Middle frontal gyrus (tissue), 1 donor: ENCODE data around the gene FGFR4.

Experiments used
- DNase-seq: peaks from one replicate; pipeline ENCODE4 v3.0.0-alpha.2; 2015; ENCODE audit warnings: low spot score; ENCODE audit errors: extremely low spot score

Gene FGFR4

DNA sequence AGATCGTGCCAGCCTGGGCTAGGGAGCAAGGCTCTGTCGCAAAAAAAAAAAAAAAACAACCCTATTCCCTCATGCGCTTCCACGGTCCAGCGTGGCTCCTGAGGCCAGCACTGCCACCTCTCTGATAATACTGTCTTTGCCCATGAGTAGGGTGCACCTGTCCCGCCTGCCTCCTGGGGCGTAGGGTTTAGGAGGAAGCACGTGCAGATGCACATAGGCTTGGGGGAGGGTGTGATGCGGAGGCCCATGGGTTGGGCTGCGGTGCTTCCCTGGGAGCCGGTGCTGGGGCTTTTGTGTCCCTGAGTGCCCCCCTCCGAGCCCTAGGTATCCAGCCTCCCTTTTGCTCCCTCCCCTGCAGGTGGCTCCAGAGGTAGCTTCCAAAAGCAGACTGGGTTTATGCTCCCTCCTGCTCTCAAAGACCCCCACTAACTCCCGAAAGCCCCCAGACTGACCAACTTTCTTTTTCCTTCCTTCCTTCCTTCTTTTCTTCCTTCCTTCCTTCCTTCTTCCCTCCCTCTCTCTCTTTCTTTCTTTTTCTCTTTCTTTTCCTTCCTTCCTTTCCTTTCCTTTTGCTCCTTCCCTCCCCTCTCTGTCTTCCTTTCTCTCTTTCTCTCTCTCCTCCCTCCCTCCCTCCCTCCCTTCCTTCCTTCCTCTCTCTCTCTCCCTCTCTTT lies 12.8 kb downstream of the FGFR4 start:
- DNase-seq: no peak

DNA sequence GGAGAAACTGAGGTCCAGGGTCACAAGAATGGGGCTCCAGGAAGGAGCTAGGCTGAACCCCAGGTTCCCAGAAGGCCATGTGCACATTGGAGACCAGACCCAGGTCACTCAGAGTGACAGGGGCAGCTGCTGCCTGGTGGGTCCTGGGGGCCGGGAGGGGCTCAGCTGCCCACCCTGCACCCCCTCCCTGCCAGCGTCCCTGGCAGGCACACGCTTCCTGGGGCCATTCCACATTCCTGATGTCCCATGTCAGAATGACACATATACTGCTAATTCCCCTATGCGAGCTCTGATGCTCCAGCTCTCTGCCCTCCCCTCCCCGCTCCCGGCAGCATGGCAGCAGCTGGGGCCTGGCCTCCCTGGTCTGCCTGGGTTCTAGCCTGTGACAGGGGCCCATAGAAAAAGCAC lies 14.0 kb downstream of the FGFR4 start:
- no peak for DNase-seq

DNA sequence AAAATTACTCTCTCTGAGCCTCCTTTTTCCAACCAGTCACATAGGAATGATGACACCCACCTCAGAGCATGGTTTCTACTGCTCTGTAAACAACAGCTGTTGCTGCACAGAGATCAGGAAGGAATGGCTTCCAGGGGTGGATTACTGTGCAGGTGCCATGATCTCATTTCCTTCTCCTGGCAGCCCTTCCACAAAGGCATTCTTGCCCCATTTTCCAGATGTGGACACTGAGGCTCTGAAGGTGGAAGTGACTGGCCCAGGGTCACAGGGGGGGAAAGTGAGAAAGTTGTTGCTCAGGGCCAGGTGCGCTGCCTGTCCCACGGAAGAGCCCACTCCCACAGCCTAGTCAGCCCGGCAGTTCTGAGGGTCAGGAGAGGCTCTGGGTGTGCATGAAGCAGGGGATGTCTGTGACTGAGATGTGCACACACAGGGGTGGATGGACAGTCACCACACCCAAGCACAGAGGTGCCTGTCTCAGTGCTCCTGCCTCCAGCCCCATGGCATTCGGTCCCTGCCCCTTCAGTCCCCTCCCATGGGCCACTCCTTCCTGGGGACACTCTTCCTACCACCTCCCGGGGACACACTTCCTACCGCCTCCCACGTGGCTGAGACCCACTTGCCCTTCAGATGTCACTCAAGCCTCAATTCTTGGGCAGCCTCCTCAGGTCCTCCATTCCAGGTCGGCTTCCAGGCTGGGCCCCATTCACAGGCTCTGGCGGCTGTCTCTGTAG lies 17.0 kb downstream of the FGFR4 start:
- DNase-seq: no peak

DNA sequence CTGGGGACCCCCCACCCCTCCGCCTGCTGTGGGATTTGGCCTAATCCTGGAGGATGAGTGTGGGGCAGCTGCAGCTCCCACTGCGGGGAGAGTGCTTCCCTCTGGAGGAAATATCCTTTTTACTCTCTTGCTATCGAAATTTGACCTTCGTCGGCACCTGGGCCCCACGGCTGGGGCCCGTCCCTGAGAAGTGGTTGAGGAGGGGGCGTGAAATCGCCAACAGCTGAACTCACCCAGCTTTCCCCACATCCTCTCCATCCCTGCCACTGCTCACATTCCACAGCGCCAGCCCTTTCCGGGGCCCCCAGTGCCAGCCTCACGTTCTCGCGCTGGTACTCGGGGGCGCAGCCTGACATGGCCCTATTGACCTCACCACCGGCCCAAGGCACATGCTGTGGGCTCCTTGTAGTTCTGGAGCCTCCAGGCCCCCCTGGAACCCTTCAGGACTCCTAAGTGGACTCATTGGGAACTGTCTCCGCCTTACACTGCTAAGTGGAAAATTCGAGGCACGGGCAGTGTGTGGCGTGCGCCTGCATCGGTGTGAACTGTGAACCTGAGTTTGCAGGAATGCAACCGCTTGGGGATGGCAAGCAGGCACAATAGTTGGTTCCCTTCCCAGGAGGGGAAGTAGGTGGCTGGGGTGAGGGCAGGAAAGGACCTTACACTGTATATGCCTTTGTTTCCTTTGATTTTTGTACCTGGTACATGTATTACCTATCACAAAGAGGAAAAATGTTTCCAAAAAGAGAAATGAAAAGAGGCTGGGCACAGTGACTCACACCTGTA lies 19.2 kb downstream of the FGFR4 start:
- DNase-seq: no peak

DNA sequence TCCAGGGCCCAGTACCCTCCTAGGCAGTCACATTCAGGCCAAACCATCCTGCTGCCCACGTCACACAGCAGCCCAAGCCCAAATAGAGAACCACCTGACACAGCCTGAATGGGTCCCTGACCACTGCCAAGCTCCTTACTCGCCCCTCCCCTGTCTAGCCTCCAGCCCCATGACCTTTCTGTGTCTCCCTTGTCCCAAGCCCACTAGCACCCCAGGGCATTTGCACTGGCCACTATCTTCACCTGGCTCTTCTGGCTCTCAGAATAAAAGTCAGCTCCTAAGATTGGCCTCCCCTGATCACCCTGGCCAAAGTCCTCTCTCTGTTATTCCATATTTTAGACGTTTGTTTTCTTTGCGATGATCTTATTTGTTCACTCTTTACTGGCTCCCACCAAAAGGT lies 20.4 kb downstream of the FGFR4 start:
- no peak for DNase-seq

DNA sequence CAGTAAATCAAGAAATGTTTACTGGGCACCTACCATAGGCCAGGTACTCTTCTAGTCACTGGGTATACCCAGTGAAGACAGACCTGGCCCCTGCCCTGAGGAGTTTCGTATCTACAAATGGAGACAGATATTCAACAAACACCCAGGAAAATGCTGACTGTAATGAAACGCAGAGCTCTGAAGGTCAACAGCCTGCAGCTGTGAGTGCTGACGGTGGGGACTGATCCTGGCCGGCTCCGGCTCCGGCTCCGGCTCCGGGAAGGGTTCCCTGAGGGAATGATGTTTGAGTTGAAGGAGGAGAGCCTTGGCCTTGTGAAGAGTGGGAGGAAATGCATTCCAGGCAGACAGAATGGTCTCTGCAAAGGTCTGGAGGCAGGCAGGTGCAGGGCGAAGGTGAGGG lies 23.1 kb downstream of the FGFR4 start:
- no peak for DNase-seq

DNA sequence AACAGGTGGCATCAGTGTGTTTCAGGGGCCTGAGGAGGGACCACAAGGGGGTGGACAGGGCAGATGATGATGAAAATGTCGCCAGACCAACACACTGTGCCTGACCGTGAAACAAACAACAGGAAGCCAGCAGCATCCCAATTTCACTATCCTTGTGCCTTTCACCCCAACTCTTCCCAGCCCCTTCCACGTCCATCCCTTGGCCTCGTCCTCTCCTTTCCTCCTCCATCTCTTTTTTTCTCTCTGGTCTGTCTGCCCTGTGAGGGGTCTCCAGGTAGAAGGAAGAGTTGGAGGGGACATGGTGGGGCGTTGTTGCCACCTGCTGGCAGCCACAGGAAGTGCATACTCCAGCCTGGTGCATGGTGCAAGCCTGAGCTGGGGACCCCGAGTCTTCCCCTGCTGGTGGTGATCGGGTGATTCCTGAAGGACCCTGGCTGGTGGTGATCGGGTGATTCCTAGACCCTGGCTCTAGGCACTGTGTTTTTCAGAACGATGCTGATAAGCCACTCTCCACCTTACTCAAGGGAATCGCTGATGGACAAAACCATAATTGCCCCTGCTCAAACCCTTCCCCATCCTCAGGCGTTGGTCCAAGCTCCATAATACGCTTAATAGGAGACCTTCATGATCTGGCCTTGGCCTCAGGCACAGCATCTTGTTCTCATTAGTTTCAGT lies 25.1 kb downstream of the FGFR4 start:
- DNase-seq: no peak

DNA sequence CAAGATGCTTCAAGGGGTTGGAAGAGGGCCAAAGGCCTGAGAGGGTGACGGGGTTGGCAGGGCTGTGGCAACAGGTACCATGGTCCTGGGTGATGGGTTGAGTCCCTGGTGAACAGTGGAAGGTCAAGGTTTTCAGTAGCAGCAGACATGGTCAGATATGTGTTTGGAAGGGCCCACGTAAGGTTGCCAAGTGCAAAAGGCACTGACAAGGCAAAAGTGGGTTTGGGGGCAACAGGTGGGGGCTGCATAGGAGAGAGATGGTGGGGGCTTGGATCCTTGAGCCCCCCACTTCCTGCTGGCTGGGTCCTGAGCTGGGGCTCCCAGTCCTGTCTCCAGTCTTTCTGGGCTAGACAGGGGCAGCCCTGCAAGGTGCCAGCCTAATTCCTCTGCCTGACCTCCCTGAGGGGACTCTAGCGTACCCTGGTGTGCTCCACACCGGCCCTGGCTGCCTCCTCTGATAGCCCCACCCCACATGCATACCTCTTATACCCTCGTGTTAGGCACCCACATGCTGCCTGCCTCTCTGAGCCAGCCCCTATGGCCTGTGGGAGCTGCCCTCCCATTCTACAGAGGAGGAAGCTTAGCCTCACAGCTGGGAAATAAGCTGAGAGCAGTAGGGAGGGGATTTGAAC lies 26.0 kb downstream of the FGFR4 start:
- no peak for DNase-seq

DNA sequence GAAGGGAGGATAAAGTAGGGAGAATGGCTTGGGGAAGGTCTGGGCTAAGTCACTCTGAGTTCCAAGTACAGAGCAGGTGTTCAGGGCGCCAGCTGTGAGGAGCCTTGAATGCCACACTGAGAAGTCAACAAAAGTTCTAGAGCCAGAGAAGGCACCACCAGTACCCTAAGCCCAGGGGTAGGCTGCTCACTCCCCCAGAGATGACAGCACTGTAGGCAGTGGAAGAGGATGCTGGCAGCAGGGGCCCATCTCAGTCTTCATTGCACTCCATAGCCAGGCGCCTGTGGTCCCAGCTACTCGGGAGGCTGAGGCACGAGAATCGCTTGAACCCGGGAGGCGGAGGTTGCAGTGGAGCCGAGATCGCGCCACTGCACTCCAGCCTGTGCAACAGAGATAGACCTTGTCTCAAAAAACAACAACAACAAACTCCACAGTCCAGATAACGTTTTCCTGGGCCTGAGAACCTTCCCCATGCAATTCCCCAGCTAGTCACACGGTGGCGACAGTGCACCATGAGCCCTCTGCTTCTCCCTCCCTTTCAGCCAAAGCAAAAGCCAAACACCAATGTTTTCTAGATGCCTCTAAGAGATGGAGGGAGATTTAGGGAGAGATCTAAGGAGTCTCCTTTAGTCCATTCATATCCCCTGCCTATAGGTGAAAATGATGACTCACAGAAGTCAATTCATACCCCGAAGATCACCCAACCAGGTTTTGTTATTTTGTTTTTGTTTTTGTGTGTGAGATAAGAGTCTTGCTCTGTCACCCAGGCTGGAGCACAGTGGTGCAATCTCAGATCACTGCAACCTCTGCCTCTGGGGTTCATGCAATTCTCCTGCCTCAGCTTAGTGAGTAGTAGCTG lies 27.1 kb downstream of the FGFR4 start:
- peak; percentile 62 for DNase-seq

DNA sequence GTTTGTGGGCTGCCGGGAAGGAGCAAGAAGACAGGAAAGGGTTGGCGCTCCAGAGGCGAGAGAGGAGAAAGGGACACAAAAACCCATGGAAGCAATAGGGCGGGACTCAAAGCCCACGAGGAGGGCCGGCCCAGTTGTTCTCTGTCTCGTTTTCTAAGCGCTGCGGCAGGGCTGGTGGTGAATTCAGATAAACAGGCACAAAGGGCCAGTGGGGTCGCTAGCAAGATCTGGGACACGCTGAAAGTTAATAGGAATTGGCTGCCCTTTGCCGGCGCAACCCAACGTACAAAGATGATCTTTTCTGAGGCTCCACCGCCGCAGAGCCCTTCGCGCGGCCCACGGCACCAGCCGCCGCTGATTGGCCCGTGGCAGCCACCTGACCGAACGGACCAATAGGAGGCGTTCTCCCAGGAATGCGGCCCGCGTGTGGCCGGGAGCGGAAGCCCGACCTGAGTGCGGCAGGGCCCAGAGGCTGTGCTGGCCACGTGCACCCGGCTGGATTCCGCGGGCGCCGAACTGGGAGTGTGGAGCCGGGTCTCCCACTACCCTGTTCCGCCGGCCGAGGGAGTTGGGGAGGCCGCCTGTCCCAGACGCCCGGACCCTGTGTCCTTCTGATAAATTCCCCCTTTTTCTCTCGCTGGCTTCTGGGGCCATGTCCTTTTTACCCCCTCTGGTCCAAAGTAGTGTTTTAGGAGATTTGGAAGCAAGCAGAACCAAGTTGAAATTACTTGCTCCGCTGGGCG lies 30.1 kb downstream of the FGFR4 start:
- peak; percentile 84 for DNase-seq

DNA sequence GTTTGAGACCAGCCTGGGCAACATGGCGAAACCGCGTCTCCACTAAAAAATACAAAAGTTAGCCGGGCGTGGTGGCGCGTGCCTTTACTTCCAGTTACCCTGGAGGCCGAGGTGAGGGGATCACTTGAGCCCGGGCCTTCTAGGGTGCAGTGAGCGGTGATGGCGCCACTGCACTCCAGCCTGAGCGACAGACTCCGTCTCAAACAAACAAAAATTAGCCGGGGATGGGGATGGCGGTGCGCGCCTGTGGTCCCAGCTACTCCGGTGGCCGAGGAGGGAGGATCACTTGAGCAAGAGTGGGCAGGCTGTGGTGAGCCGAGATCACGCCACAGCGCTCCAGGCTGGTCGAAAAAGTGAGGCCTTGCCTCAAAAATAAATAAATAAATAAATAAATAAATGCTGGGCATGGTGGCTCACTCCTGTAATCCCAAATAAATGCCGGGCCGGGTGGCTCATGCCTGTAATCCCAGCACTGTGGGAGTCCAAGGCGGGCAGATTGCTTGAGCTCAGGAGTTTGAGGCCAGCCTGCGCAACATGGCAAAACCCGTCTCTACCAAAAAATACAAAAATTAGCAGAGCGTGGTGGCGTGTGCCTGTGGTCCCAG lies 30.8 kb downstream of the FGFR4 start:
- DNase-seq: no peak

DNA sequence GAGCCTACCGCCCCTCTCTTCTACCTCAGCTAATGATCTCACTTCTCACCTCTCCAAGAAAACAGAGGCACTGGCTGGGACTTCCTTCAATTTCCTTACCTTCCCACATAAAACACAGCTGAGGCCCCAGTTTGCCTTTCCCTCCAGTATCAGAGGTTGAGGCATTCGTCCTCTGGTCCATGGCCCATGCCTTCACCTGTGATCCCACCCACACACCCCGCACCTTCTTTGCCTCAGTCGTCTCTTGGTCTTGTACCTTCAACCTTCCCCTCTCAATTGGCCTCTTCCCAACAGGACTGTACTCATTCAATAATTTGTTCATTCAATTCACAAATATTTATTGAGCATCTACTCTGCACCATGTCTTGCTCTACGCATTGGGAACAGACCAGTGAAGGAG lies 35.9 kb downstream of the FGFR4 start:
- no peak for DNase-seq

DNA sequence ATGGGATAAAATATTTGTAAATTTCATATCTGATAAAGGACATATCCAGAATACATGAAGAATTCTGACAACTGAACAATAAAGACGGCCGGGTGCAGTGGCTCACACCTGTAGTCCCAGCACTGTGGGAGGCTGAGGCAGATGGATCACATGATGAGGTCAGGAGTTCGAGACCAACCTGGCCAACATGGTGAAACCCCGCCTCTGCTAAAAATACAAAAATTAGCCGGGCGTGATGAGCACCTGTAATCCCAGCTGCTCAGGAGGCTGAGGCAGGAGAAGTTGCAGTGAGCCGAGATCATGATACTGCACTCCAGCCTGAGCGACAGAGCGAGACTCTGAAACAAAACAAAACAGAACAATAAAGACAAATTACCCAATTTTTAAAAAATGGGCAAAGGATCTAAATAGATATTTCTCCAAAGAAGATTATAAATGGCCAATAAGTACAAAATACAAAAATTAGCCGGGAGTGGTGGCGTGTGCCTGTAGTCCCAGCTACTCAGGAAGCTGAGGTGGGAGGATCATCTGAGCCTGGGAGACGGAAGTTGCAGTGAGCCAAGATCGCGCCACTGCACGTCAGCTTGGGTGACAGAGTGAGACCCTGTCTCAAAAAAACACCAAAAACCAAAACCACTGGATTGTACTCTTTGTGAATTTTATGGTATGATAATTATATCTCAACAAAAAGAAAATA lies 37.2 kb downstream of the FGFR4 start:
- DNase-seq: no peak

DNA sequence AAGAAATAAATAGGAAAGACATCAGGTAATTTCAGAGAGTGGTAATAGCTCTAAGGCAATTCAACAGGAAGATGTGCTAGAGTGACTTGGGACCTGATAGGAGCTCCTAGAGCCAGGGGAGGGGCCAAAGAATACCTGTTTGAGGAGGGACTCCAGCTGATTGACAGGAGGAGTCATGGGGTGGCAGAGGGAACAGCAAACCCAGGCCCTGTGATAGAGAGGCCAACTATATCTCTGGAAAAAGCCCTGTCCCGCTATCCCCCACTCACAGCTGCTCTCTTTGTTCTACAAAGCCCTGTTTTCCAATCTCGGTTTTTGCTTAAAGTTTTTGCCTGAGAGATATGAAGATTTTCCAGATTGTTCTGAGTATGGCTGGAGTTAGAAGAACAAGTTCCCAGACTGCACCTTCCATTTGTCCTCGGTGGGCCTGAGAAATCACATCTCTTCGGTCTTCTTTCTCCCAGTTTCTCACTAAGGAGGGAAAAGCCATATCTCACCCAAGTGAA lies 37.8 kb downstream of the FGFR4 start:
- no peak for DNase-seq

DNA sequence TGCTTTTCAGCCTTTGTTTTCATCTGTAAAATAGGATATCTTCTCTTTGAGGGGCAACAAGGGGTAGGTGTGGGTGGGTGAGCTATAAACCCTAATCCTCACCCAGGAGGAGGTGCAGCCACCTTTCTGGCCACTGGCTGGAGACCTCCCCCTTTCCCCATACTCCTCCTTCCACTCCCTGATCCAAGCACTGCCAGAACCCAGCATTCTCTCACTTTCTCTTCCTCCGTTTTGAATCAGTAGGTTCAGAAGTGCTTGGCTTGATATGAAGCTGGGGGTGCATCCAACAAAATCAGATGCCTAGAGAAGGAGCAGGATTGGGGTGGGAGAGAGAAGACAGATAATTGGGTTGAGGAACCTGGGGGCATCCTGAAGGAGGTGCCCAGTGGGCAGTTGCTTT lies 40.1 kb downstream of the FGFR4 start:
- no peak for DNase-seq

DNA sequence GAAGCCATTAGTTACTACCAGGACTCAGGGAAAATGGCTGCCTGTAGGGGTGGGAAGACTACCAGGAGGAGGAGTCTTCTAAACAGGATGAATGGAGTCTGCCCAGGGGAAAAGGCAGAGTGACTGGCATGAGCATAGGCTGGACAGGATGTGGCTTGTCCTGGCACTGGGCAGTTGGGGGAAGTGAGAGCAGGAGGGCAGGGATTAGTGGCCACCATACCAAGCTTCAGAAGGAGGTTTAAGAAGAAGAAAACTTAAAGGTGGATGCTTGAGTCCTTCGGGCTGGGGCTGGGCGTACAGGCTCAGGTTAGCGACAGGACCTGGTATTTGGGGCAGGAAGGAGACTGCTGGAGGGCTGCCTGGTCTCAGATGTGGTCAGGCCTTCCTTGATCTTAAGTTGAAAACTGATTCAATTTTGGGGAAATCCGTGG lies 41.9 kb downstream of the FGFR4 start:
- no peak for DNase-seq

DNA sequence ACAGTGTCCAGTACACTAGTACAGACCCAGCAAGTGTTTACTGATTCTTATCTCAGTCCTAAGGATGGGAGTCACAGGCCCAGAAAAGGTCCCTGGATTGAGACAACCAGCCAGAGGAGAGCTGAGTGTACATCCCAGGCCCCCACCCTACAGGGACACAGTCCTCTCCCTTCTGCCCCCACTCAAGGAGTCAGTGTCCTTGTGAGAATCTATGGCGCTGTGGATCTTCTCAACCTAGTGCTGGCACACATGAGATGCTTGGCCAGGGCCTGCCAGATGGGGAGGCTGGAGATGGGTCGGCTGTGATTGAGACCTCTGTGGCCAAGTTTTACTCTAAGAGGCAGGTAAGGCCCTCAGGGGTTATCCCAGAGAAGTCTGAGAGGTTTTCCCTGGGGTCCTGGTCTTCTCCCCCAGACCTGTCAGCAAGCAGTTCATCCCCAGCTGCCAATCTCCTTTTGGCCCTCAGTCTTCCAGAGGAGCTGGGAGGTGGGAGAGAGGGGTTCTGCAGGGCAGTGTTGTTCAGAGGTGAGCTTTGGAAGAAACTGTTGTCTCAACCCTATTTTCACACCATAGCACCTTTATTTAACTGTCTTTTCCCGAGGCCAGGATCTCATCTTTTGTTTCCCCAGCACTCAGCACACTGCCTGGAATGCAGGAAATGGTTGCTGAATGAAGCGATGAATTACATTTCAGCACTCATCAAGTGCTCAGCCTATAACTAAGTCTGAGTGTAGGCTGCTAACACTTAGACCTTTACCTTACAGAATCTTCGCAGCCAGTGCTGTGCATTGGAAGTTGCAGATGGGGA lies 43.7 kb downstream of the FGFR4 start:
- no peak for DNase-seq

DNA sequence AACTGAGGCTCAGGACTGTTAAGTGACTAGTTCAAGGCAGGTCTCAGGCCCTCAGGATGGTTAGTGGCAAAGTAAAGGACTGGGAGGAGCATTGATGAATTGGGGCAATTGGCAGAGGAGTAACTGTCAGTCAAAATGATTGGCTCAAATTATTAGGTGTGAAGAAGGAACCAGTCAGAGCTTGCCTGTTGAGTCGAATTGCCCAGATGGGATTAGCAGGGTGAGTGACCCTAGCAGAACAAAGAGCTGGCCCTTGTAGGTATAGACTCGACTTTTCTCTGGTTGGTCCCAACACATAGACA lies 44.3 kb downstream of the FGFR4 start:
- DNase-seq: no peak
